Measurements from ENCODE around the gene INPP4A. TPM values are rescaled to one million over a fixed set of nuclear protein-coding genes. Genes with fewer than 3 reads are reported as not detected.

INPP4A gene
- total and polyA plus RNA-seq, 10 of the 15 experiments (the other 5 are each of a cell fraction or from before 2014, with no cell fraction given) = 4.7 to 62.3 (median 36.9) TPM

GRCh38 chr2:98573426-98573825 lies 128.8 kb downstream of the INPP4A start (continued):
- no peak for TF ChIP-seq SKIL (IDR thresholded peaks at IDR 0.05; ENCODE audit: low read depth, poor library complexity, severe bottlenecking)

- WGBS (ENCODE audit: insufficient coverage, insufficient replicate concordance, low lambda C conversion rate, missing lambda C conversion rate) = 92% methylated on average over 22 of the region's 22 CpGs
- no peaks in the 10 kb centered on the region for H3K27me3 ChIP-seq (replicated peaks in 1 of 2; ENCODE audit: control insufficient read depth in 2 of 2, insufficient read depth in 2 of 2, low read length in 1 of 2)
- H3K4me1 ChIP-seq (ENCODE audit: control insufficient read depth, insufficient read depth, low read length) = peaks cover 8% of the 10 kb centered on the region; the same call in 1 of the 2 replicates
- FAIRE-seq (no peak), DNase-seq (ENCODE audit: low read depth, low spot score) (no peak), ATAC-seq (no peak)
- no peak overlapping the region for H2AFZ ChIP-seq (ENCODE audit: control insufficient read depth, low read depth, low read length)
- in situ Hi-C loops (cut with MboI) = no loop called here
- H3K4me2 ChIP-seq (ENCODE audit: control insufficient read depth, insufficient read depth) = no peak overlapping the region
- no peak overlapping the region for H3K27ac ChIP-seq (ENCODE audit: control insufficient read depth, insufficient read depth)
- ChIA-PET CTCF (interaction anchor here (1.0 to 1.7 kb wide), 3 partner anchors 8 to 489 kb away, joined by 3 to 6 read pairs (median 3); no protein-coding TSS in a partner anchor), SMC1A (ENCODE audit: uncharacterized antibody, unreplicated experiment) (no interaction called here), RAD21 (ENCODE audit: unreplicated experiment) (interaction anchor here (0.5 kb wide), 1 partner anchor 134 kb away, joined by 3 read pairs; no protein-coding TSS in a partner anchor), POLR2A (interaction anchor here (0.6 kb wide), 1 partner anchor 628 kb away, joined by 9 read pairs; no protein-coding TSS in a partner anchor)
- no peaks in the 10 kb centered on the region for H3K79me2 ChIP-seq (ENCODE audit: control insufficient read depth, insufficient read depth, low read length)
- H4K20me1 ChIP-seq (ENCODE audit: control insufficient read depth, insufficient read depth) = no peaks in the 10 kb centered on the region
- no peaks in the 10 kb centered on the region for H3K9me3 ChIP-seq (replicated peaks; ENCODE audit: control insufficient read depth, insufficient read depth, low read length)
- H3K36me3 ChIP-seq (ENCODE audit: control insufficient read depth in 2 of 2, insufficient read depth in 2 of 2, low read length in 1 of 2) = peaks cover 31 to 37% of the 10 kb centered on the region in 2 experiments
- intact Hi-C loops (cut with micrococcal nuclease; ENCODE audit: unreplicated experiment) = no loop called here
- BruUV-seq (replicated peaks) = no TSS peak
- H3K4me3 ChIP-seq = no peak overlapping the region
- H3K9ac ChIP-seq (ENCODE audit: control insufficient read depth, insufficient read depth, low read length) = no peak overlapping the region
- no peak for TF ChIP-seq MLLT1 (IDR thresholded peaks at IDR 0.05)
- TF ChIP-seq CEBPB (IDR thresholded peaks at IDR 0.05; ENCODE audit: borderline replicate concordance in 1 of 2, low read depth in 2 of 2, low read length in 2 of 2) = no peak
- TF ChIP-seq TCF7 (IDR thresholded peaks at IDR 0.05; ENCODE audit: borderline replicate concordance) = no peak
- no peak for TF ChIP-seq PML (IDR thresholded peaks at IDR 0.05; ENCODE audit: low read length)
- no peak for TF ChIP-seq PAX8 (IDR thresholded peaks at IDR 0.05)
- no peak for TF ChIP-seq RELB (IDR thresholded peaks at IDR 0.05; ENCODE audit: low read depth)
- no peak for TF ChIP-seq HDAC6 (IDR thresholded peaks at IDR 0.05; ENCODE audit: unreplicated experiment)
- TF ChIP-seq CHD4 (IDR thresholded peaks at IDR 0.05) = no peak
- no peak for TF ChIP-seq BMI1 (IDR thresholded peaks at IDR 0.05; ENCODE audit: borderline replicate concordance)
- TF ChIP-seq EZH2 (IDR thresholded peaks at IDR 0.05; ENCODE audit: borderline replicate concordance, control insufficient read depth, low read depth, low read length) = no peak
- no peak for TF ChIP-seq EP300 (IDR thresholded peaks at IDR 0.05; ENCODE audit: borderline replicate concordance in 1 of 2, control insufficient read depth in 1 of 2, low read depth in 2 of 2, low read length in 2 of 2)
- no peak for TF ChIP-seq NRF1 (conservative IDR thresholded peaks at IDR 0.05; ENCODE audit: low read depth, low read length)
- no peak for TF ChIP-seq SIX5 (IDR thresholded peaks at IDR 0.05; ENCODE audit: low read depth, low read length, severe bottlenecking)
These were observed 132.1 kb downstream of the INPP4A start for GRCh38 chr2:98576666-98577312.

Data from GM12878 (cell line).